SU-DHL-6 (cell line): ENCODE measurements around the gene MOGAT3.
"Not testable (repeated sequence)": the region's sequence is repeated elsewhere in the genome, so short reads cannot be mapped to it uniquely, and the experiment has no call there.

Source experiments
- H2AFZ ChIP-seq: fragments of 200-600 bp; sonication (generic); 2 replicates; pipeline ENCODE4 v1.6.1; 2014; ENCODE audit warnings: low read depth, mild to moderate bottlenecking, moderate library complexity, mixed read lengths, antibody characterized with exemption, low read length; ENCODE audit not compliant: severe bottlenecking
- H3F3A ChIP-seq: fragments of 200-600 bp; shearing (Covaris generic); 2 replicates; pipeline ENCODE4 v1.6.0; 2016; ENCODE audit warnings: antibody characterized with exemption, mild to moderate bottlenecking; ENCODE audit not compliant: insufficient read depth
- H3K27ac ChIP-seq: fragments of 200-600 bp; sonication (generic); 2 replicates; pipeline ENCODE4 v1.5.1; 2016; ENCODE audit warnings: low read depth, mild to moderate bottlenecking, low read length, moderate library complexity, mixed read lengths
- H3K27me3 ChIP-seq: fragments of 200-600 bp; sonication (generic), shearing (Covaris generic); 2 replicates; pipeline ENCODE4 v1.6.0; 2014; ENCODE audit warnings: mild to moderate bottlenecking, low read length
- H3K36me3 ChIP-seq: fragments of 200-600 bp; sonication (generic); 2 replicates; pipeline ENCODE4 v1.6.1; 2014; ENCODE audit warnings: mild to moderate bottlenecking, low read length, mixed read lengths
- H3K4me2 ChIP-seq: fragments of 300-600, 200-600 bp; shearing (Covaris generic), sonication (generic); 2 replicates; pipeline ENCODE4 v1.6.0; 2014; ENCODE audit warnings: low read length, low read depth, mild to moderate bottlenecking; ENCODE audit not compliant: poor library complexity, severe bottlenecking
- H3K4me3 ChIP-seq: fragments of 200-600 bp; sonication (generic); 2 replicates; pipeline ENCODE4 v1.5.1; 2014; ENCODE audit warnings: antibody characterized with exemption, low read length, mild to moderate bottlenecking, mixed read lengths; ENCODE audit not compliant: insufficient read depth, poor library complexity, severe bottlenecking
- H3K79me2 ChIP-seq: fragments of 200-600 bp; sonication (generic); 2 replicates; pipeline ENCODE4 v1.6.1; 2014; ENCODE audit warnings: mild to moderate bottlenecking, low read length, moderate library complexity; ENCODE audit not compliant: insufficient read depth
- H3K9ac ChIP-seq: fragments of 200-600 bp; sonication (generic); 2 replicates; pipeline ENCODE4 v1.7.0; 2014; ENCODE audit warnings: mild to moderate bottlenecking, low read length
- H3K9me2 ChIP-seq: fragments of 200-600 bp; sonication (generic); replicated peaks from 2 replicates; pipeline ENCODE4 v1.6.1; 2014; ENCODE audit warnings: low read length; ENCODE audit not compliant: insufficient read depth
- H3K9me3 ChIP-seq: fragments of 200-600 bp; sonication (generic); 2 replicates; pipeline ENCODE4 v1.6.1; 2014; ENCODE audit warnings: low read length, mixed read lengths; ENCODE audit not compliant: insufficient read depth
- H4K20me1 ChIP-seq: fragments of 200-600 bp; sonication (generic); 2 replicates; pipeline ENCODE4 v1.6.1; 2014; ENCODE audit warnings: low read depth, mild to moderate bottlenecking, antibody characterized with exemption, low read length, moderate library complexity, mixed read lengths
- EZH2phosphoT487 ChIP-seq: fragments of 200-600 bp; sonication (generic), shearing (Covaris generic); conservative IDR thresholded peaks from 2 replicates; pipeline ENCODE4 v1.6.1; 2018; ENCODE audit warnings: mild to moderate bottlenecking, antibody characterized with exemption, low read length, moderate library complexity, mixed read lengths
- TF ChIP-seq, protein P1 (sequence below): fragments of 200-600 bp; sonication (generic); IDR thresholded peaks from one replicate; pipeline ENCODE4 v1.5.1; 2017; ENCODE audit warnings: antibody characterized with exemption, mild to moderate bottlenecking, low read length, moderate library complexity; ENCODE audit not compliant: insufficient read depth, poor library complexity, severe bottlenecking

The MOGAT3 gene

DNA sequence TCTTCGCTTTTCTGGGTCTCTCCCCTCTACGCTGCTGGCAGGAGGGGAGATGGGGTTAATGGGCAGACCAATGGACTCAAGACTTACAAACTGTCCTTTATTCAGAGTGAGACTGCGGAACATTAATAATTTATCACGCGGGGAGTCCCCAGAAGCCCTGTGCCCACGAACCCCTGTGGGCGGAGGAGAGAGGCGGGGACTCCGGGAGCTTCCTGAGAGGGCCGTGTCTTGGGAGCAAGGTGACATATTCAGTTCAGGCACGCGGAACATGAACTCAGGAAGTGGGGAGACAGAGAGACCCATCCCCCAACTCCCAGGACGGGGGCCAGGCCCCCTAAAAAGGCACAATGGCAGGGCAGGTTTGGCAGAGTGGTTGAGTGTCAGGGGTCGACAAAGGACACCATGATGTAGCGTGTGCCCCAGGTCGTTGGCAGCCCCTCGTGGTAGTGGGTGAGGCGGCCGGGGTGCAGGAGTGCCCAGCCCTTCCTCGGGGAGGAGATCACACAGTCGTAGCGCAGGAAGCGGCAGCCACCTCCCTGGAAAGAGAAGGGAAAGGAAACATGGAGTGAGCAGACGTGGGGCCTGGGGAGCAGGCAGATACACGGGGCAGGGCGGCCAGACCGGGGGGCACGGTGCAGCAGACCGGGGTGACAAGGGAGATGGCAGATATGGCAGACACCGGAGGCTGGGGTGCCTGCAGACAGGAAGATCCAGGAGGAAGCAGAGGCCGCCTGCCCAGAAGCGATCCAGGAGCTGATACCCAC is 5.2 kb upstream of the MOGAT3 start:
- Histone ChIP-seq H3K9ac (no peak overlapping the region), H3K36me3 (no peaks in the 10 kb centered on the region), H3F3A (no peaks in the 10 kb centered on the region), H3K79me2 (no peaks in the 10 kb centered on the region), H3K9me2 (no peaks in the 10 kb centered on the region), H2AFZ (no peak overlapping the region), H3K9me3 (no peaks in the 10 kb centered on the region), H3K27ac (no peak overlapping the region), H3K4me2 (no peak overlapping the region), H3K4me3 (no peak overlapping the region), H3K27me3 (no peaks in the 10 kb centered on the region), H4K20me1 (no peaks in the 10 kb centered on the region)
- TF ChIP-seq, protein P1, sequence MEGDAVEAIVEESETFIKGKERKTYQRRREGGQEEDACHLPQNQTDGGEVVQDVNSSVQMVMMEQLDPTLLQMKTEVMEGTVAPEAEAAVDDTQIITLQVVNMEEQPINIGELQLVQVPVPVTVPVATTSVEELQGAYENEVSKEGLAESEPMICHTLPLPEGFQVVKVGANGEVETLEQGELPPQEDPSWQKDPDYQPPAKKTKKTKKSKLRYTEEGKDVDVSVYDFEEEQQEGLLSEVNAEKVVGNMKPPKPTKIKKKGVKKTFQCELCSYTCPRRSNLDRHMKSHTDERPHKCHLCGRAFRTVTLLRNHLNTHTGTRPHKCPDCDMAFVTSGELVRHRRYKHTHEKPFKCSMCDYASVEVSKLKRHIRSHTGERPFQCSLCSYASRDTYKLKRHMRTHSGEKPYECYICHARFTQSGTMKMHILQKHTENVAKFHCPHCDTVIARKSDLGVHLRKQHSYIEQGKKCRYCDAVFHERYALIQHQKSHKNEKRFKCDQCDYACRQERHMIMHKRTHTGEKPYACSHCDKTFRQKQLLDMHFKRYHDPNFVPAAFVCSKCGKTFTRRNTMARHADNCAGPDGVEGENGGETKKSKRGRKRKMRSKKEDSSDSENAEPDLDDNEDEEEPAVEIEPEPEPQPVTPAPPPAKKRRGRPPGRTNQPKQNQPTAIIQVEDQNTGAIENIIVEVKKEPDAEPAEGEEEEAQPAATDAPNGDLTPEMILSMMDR: no peak
- no peak for TF ChIP-seq EZH2phosphoT487

- not testable (repeated sequence) for H3F3A ChIP-seq, H2AFZ ChIP-seq, H4K20me1 ChIP-seq, H3K4me3 ChIP-seq, H3K9me3 ChIP-seq, H3K9ac ChIP-seq, H3K79me2 ChIP-seq, H3K27ac ChIP-seq, H3K9me2 ChIP-seq, H3K36me3 ChIP-seq, H3K27me3 ChIP-seq, H3K4me2 ChIP-seq
Observed at GRCh38 chr7:101203740-101204738, 3.2 kb upstream of the MOGAT3 start.

GRCh38 chr7:101202603-101202918 is 1.7 kb upstream of the MOGAT3 start:
- no peak overlapping the region for H2AFZ ChIP-seq
- H3K4me3 ChIP-seq: no peak overlapping the region
- H3K27ac ChIP-seq: no peak overlapping the region
- no peak overlapping the region for H3K4me2 ChIP-seq
- H3K27me3 ChIP-seq: no peaks in the 10 kb centered on the region
- no peaks in the 10 kb centered on the region for H3K9me3 ChIP-seq
- no peaks in the 10 kb centered on the region for H3F3A ChIP-seq
- no peaks in the 10 kb centered on the region for H3K36me3 ChIP-seq
- no peak overlapping the region for H3K9ac ChIP-seq
- no peaks in the 10 kb centered on the region for H3K79me2 ChIP-seq
- no peaks in the 10 kb centered on the region for H3K9me2 ChIP-seq
- TF ChIP-seq, protein P1: no peak
- no peak for TF ChIP-seq EZH2phosphoT487
- H4K20me1 ChIP-seq: no peaks in the 10 kb centered on the region
